Testis (tissue), 3 donors: ENCODE measurements around the gene PSTPIP1. TPM values are rescaled to one million over a fixed set of nuclear protein-coding genes. Genes with fewer than 3 reads are reported as not detected.

ENCODE experiments used
- DNase-seq: peaks from one replicate; pipeline ENCODE4 v3.0.0-alpha.2; 2019
- H3K27ac ChIP-seq, 2 donors: fragments of 200-600 bp; sonication (generic); one replicate each; pipeline ENCODE4 v1.5.1; 2019
- H3K27me3 ChIP-seq: fragments of 200-600 bp; sonication (generic); one replicate; pipeline ENCODE4 v1.5.1; 2019
- H3K36me3 ChIP-seq: fragments of 200-600 bp; sonication (generic); one replicate; pipeline ENCODE4 v1.5.1; 2017; ENCODE audit warnings: low read depth; ENCODE audit errors: missing control alignments
- H3K4me1 ChIP-seq: fragments of 200-600 bp; sonication (generic); one replicate; pipeline ENCODE4 v1.5.1; 2019
- H3K4me3 ChIP-seq, 2 donors: fragments of 200-600 bp; sonication (generic); one replicate each; pipeline ENCODE4 v1.5.1; 2017 to 2019
- H3K9me3 ChIP-seq: fragments of 200-600 bp; sonication (generic); one replicate; pipeline ENCODE4 v1.5.1; 2017
- POLR2A ChIP-seq: fragments of 450-650 bp; IDR thresholded peaks from one replicate; pipeline ENCODE4 v1.6.1; 2017; ENCODE audit warnings: antibody characterized with exemption, mild to moderate bottlenecking, moderate library complexity
- WGBS, 2 donors: methylation state at CpG; one replicate each; pipeline ENCODE4 v1.1.5; 2018; 5-methylcytosine and 5-hydroxymethylcytosine counted together
- intact Hi-C: fragments of 100-400 bp; cut with DNase I; formaldehyde crosslinking; loops from one replicate; pipeline ENCODE4 v1.15.1; 2023; ENCODE audit warnings: low total_unique reads
- polyA plus RNA-seq: library from polyadenylated mRNA; stranded (reverse); fragments of 350-450 nt; fragmentation: Illumina TruSeq; extraction: RNeasy Lipid Tissue Mini Kit (QIAGEN cat#74804); gene quantifications from one replicate; pipeline ENCODE4 v1.2.3, GENCODE V29; 2014; ENCODE audit warnings: low read depth, low replicate concordance; ENCODE audit not compliant: insufficient read depth
- total RNA-seq, 2 donors: library from RNA; depleted of rRNA; stranded (reverse); fragments of >200 nt; gene quantifications; one replicate each; pipeline ENCODE4 v1.2.3, GENCODE V29; 2016
- TF ChIP-seq, protein P1 (sequence below), 3 experiments: fragments of 450-650 bp in 2 of 3; fragments of 200-600 bp in 1 of 3; sonication (generic) in 1 of 3; IDR thresholded peaks; one replicate each; pipeline ENCODE4 v1.5.1; 2016 to 2019; ENCODE audit warnings: antibody characterized with exemption in 3 of 3, mild to moderate bottlenecking in 2 of 3, moderate library complexity in 1 of 3

The PSTPIP1 gene
- total and polyA plus RNA-seq, 3 donors from 2014 or later: 5.0 to 8.6 (median 7.9) TPM

DNA sequence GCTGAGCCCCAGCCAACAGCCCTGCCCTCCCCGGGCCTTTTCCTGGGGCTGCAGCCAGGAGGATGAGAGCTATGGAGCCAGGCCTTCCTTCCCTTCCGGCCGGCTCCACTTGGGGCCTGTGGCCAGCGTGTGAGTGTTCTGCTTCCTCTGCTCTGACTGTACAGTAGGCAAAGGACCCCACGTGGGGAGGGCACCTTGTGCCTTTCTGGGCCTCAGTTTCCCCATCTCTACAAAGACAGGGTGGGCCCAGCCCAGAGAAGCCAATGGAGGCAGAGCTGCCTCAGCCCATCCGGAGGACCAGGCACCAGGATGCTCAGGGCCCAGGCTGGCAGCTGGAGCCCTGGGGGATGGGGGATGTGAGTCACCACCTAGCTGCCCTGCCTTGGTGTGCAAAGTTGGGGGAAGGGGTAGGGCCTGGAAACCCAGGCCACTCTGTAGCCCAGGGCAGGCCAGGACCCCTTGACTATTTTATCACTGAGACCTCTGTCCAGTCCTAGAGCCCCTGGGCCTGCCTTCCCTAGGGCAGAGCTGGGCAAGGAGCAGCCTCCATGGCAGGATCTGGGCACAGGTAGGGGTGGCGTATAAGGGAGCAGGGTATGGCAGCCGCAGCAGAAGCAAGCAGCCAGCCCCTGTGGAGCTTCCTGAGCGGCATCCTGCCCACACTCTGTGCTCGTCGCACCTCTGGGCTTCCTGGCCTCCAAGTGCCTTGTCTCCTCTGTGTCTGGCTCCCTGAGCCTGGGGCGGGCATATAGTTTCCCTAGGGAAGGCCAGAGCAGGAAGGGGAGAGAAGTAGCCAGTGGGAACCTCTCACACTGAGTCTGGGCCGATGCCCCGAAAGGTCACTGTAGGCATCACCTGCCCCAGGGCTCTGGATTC is 1.8 kb downstream of the PSTPIP1 start:
- intact Hi-C loops: no loop called here
- peak; percentile 32 for DNase-seq
- Histone ChIP-seq H3K9me3 (no peaks in the 10 kb centered on the region), H3K27me3 (no peaks in the 10 kb centered on the region), H3K27ac (no peak overlapping the region), H3K36me3 (no peaks in the 10 kb centered on the region), H3K4me1 (peaks cover 6% of the 10 kb centered on the region), H3K4me3 (no peak overlapping the region)
- 70 to 89% methylated on average over 4 to 14 of the region's 14 CpGs for WGBS, 2 donors
- TF ChIP-seq POLR2A: no peak
- TF ChIP-seq, protein P1, sequence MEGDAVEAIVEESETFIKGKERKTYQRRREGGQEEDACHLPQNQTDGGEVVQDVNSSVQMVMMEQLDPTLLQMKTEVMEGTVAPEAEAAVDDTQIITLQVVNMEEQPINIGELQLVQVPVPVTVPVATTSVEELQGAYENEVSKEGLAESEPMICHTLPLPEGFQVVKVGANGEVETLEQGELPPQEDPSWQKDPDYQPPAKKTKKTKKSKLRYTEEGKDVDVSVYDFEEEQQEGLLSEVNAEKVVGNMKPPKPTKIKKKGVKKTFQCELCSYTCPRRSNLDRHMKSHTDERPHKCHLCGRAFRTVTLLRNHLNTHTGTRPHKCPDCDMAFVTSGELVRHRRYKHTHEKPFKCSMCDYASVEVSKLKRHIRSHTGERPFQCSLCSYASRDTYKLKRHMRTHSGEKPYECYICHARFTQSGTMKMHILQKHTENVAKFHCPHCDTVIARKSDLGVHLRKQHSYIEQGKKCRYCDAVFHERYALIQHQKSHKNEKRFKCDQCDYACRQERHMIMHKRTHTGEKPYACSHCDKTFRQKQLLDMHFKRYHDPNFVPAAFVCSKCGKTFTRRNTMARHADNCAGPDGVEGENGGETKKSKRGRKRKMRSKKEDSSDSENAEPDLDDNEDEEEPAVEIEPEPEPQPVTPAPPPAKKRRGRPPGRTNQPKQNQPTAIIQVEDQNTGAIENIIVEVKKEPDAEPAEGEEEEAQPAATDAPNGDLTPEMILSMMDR (IDR thresholded peaks at IDR 0.05): no peak

DNA sequence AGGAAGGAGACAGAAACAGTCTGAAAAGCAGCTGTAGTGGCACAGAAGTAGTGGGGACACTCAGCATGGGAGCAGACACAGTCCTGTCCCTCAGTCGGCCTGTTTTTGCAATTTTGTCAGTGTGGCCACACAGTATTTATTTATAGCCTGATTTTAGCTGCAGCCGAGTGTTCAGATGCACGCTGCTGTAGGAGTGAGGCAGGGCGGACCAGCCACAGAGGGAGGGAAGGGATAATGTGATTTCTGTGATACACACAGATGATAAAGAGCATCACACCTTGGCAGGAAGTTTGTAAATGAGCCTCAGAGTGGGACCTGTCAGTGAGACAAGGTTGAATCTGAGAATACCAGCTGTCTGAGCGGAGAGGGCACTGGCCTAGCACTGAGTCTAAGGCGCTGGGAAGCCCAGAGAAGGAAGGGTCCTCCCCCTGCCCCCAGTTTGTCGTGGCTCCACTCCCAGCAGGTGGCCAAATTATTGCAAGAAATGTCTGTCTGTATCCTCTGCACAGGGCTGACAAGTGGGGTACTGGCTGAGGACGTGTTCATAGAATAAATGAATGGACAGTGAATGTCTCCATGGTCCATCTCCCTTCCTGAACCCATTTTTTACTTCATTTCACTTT is 3.8 kb downstream of the PSTPIP1 start:
- 80 to 83% methylated on average over 8 of the region's 8 CpGs for WGBS, 2 donors
- H3K4me3 ChIP-seq: no peak overlapping the region
- H3K36me3 ChIP-seq: no peaks in the 10 kb centered on the region
- no peak for DNase-seq
- H3K4me1 ChIP-seq: peaks cover 6% of the 10 kb centered on the region
- no peaks in the 10 kb centered on the region for H3K9me3 ChIP-seq
- H3K27ac ChIP-seq: no peak overlapping the region
- TF ChIP-seq POLR2A: no peak
- TF ChIP-seq, protein P1 (IDR thresholded peaks at IDR 0.05): no peak
- no peaks in the 10 kb centered on the region for H3K27me3 ChIP-seq
- intact Hi-C loops: no loop called here

DNA sequence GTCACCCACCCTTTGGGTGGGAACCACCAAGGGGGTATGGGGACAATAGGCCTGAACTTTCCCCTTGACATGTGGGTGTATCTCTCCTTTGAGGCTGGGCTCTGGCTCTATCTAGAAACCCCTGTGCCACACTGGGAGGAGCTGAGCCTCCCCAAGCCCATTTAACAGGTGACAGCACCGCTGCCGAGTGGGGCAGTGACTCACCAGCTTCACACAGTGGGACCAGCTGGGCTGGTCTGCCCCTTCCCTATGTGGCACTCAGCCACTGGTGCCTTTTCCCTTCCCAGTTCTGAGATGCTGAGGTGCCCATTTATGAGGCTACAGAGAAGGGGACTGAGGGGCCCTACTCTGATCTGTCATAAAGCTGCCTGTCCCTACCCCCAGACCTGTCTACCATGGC is 5.1 kb downstream of the PSTPIP1 start:
- Histone ChIP-seq H3K4me3 (no peak overlapping the region), H3K4me1 (peaks cover 6% of the 10 kb centered on the region), H3K27me3 (no peaks in the 10 kb centered on the region), H3K9me3 (no peaks in the 10 kb centered on the region), H3K36me3 (no peaks in the 10 kb centered on the region), H3K27ac (no peak overlapping the region)
- intact Hi-C loops: no loop called here
- no peak for DNase-seq
- TF ChIP-seq, protein P1 (IDR thresholded peaks at IDR 0.05): no peak
- no peak for TF ChIP-seq POLR2A
- 85% methylated on average over 2 of the region's 2 CpGs for WGBS, 2 donors

GRCh38 chr15:77001351-77001750 is 6.4 kb downstream of the PSTPIP1 start:
- Histone ChIP-seq H3K27ac (no peak overlapping the region), H3K4me3 (no peak overlapping the region), H3K9me3 (no peaks in the 10 kb centered on the region), H3K4me1 (peaks cover 3% of the 10 kb centered on the region), H3K36me3 (no peaks in the 10 kb centered on the region), H3K27me3 (no peaks in the 10 kb centered on the region)
- intact Hi-C loops: no loop called here
- TF ChIP-seq POLR2A: no peak
- TF ChIP-seq, protein P1 (IDR thresholded peaks at IDR 0.05): no peak
- 79 to 82% methylated on average over 2 to 4 of the region's 4 CpGs for whole genome bisulfite sequencing, 2 donors
- DNase-seq: no peak
